Bronchial epithelial cell (primary cell): ENCODE data around the gene KIAA1549. TPM values are rescaled to one million over a fixed set of nuclear protein-coding genes. Genes with fewer than 3 reads are reported as not detected.

ENCODE experiments used
- DNase-seq: peaks from one replicate; pipeline ENCODE4 v3.0.0-alpha.2; 2010; ENCODE audit warnings: low read depth
- FAIRE-seq: peaks from 2 replicates; lab custom pipeline; 2011; peaks lifted over from hg19 to GRCh38; lab: Jason Lieb, UNC
- H3K27me3 ChIP-seq: 2 replicates; pipeline ENCODE4 v1.5.1; 2011; ENCODE audit warnings: low read length; ENCODE audit not compliant: control insufficient read depth, insufficient read depth
- H3K36me3 ChIP-seq: 2 replicates; pipeline ENCODE4 v1.5.1; 2011; ENCODE audit warnings: low read length; ENCODE audit not compliant: control insufficient read depth, insufficient read depth
- H3K4me3 ChIP-seq: 2 replicates; pipeline ENCODE4 v1.5.1; 2011; ENCODE audit warnings: mild to moderate bottlenecking, low read depth, low read length, control low read depth
- CTCF ChIP-seq: IDR thresholded peaks from 2 replicates; pipeline ENCODE4 v1.5.1; 2011; ENCODE audit warnings: mild to moderate bottlenecking, moderate library complexity, low read length, control low read depth, inconsistent platforms; ENCODE audit not compliant: insufficient read depth, severe bottlenecking
- total RNA-seq: library from RNA; depleted of rRNA; stranded (reverse); fragments of >200 nt; gene quantifications from 2 replicates; pipeline ENCODE4 v1.2.1, GENCODE V29; 2014

The KIAA1549 gene
- total RNA-seq, 1 donor from 2014 or later: 0.26 TPM

- DNase-seq (no peak), FAIRE-seq (no peak)
- H3K4me3 ChIP-seq: no peak overlapping the region
- TF ChIP-seq CTCF: no peak
- H3K27me3 ChIP-seq: no peaks in the 10 kb centered on the region
- H3K36me3 ChIP-seq: no peaks in the 10 kb centered on the region
Observed at GRCh38 chr7:138918756-138919155, 62.4 kb downstream of the KIAA1549 start.

DNA sequence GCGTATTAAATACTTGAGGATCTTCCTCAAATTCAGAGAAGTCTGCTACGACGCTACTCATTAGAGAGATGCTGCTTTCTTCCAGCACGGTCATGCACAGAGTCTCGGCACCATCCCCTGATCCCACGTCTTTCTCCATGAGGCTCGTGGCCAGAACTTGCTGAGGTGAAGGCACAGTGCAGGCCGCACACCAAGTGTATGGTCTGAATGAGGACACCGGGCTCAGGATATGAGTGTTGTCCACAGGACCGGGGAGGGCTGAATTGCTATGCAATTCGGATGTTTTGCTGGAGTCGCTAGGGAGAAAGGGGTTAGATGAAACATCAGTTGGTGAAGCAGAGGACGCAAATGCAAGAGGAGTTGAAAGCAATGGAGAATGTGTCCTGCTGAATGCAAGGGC lies 63.0 kb downstream of the KIAA1549 start:
- FAIRE-seq (no peak), DNase-seq (no peak)
- TF ChIP-seq CTCF: no peak
- H3K4me3 ChIP-seq: no peak overlapping the region
- no peaks in the 10 kb centered on the region for H3K36me3 ChIP-seq
- H3K27me3 ChIP-seq: no peaks in the 10 kb centered on the region

GRCh38 chr7:138917771-138918170 lies 63.4 kb downstream of the KIAA1549 start:
- Histone ChIP-seq H3K27me3 (no peaks in the 10 kb centered on the region), H3K36me3 (no peaks in the 10 kb centered on the region), H3K4me3 (no peak overlapping the region)
- TF ChIP-seq CTCF: no peak
- DNase-seq (no peak), FAIRE-seq (no peak)

GRCh38 chr7:138916731-138917130 lies 64.5 kb downstream of the KIAA1549 start:
- Histone ChIP-seq H3K27me3 (no peaks in the 10 kb centered on the region), H3K36me3 (no peaks in the 10 kb centered on the region), H3K4me3 (no peak overlapping the region)
- no peak for TF ChIP-seq CTCF
- FAIRE-seq: no peak
- DNase-seq: no peak

- Histone ChIP-seq H3K36me3 (no peaks in the 10 kb centered on the region), H3K4me3 (no peak overlapping the region), H3K27me3 (no peaks in the 10 kb centered on the region)
- no peak for TF ChIP-seq CTCF
- DNase-seq (no peak), FAIRE-seq (no peak)
Observed at GRCh38 chr7:138916275-138916674, 64.9 kb downstream of the KIAA1549 start.

DNA sequence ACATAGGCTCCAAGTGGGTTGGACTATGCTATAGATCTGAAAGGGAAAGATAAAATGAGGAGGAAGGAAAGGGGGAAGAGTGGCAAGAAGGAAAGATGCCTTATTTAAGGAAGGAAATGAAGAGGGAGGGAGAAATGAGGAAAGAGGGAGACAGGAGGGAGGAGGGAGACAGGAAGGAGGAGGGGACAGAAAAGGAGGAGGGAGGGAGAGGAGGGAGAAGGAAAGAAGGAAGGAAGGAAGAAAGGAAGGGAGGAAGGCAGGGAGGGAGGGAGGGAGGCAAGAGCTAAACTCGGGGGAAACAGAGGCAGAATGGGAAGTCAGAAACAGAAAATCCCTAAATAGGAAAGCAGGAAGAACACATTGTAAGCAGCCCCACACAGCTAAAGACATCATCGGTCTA lies 67.4 kb downstream of the KIAA1549 start:
- no peaks in the 10 kb centered on the region for H3K36me3 ChIP-seq
- no peak for DNase-seq
- TF ChIP-seq CTCF: no peak
- FAIRE-seq: no peak
- H3K27me3 ChIP-seq: no peaks in the 10 kb centered on the region
- no peak overlapping the region for H3K4me3 ChIP-seq
